Left lobe of liver (tissue), 2 donors: ENCODE measurements around the gene NSG2. TPM values are rescaled to one million over a fixed set of nuclear protein-coding genes. Genes with fewer than 3 reads are reported as not detected.

ENCODE experiments used
- ATAC-seq: fragments of 200-7000 bp; cut with Tn5 transposase; one replicate; pipeline ENCODE4 v1.9.1; 2020; ENCODE audit warnings: mild to moderate bottlenecking, moderate library complexity
- DNase-seq: peaks from one replicate; pipeline ENCODE4 v3.0.0-alpha.2; 2020; ENCODE audit warnings: low spot score
- total RNA-seq: library from RNA; stranded (reverse); gene quantifications from one replicate; pipeline ENCODE4 v1.2.1, GENCODE V29; 2021
- donor health status: DM: no; HTN: no; CAD: no; lungs with moderate emphysema.
- donor health status: DM: no; HTN: yes; CAD: no.

The NSG2 gene
- 0.25 TPM for total RNA-seq

GRCh38 chr5:174045470-174046025, at the start of gene NSG2:
NSG2 (plus strand) TSS chr5:174045706; CDS start chr5:174046756, 1,050 bp downstream.
- ATAC-seq = peak; percentile 98
- DNase-seq = peak; percentile 83

GRCh38 chr5:173997331-173997730, 48.2 kb upstream of the NSG2 start:
- DNase-seq (no peak), ATAC-seq (no peak)

GRCh38 chr5:173998531-173998930, 47.0 kb upstream of the NSG2 start:
- ATAC-seq (no peak), DNase-seq (no peak)

- DNase-seq (no peak), ATAC-seq (no peak)
Observed at GRCh38 chr5:174000076-174000475, 45.4 kb upstream of the NSG2 start.

- ATAC-seq (no peak), DNase-seq (no peak)
Observed at GRCh38 chr5:174003795-174004194, 41.7 kb upstream of the NSG2 start.

- no peak for ATAC-seq
- no peak for DNase-seq
Observed at GRCh38 chr5:174008922-174009321, 36.6 kb upstream of the NSG2 start.

GRCh38 chr5:174010365-174010764, 35.1 kb upstream of the NSG2 start:
- ATAC-seq (no peak), DNase-seq (no peak)

- ATAC-seq (no peak), DNase-seq (no peak)
Observed at GRCh38 chr5:174011441-174011840, 34.1 kb upstream of the NSG2 start.

GRCh38 chr5:174020069-174020927, 25.2 kb upstream of the NSG2 start:
- ATAC-seq (peak; percentile 89), DNase-seq (peak; percentile 51)

- no peak for ATAC-seq
- DNase-seq = no peak
Observed at GRCh38 chr5:174020928-174021304, 24.6 kb upstream of the NSG2 start.

- no peak for ATAC-seq
- DNase-seq = no peak
Observed at GRCh38 chr5:174022384-174023095, 23.0 kb upstream of the NSG2 start.

GRCh38 chr5:174030286-174030685, 15.2 kb upstream of the NSG2 start:
- no peak for ATAC-seq
- DNase-seq = no peak

- DNase-seq = peak; percentile 69
- peak; percentile 85 for ATAC-seq
Observed at GRCh38 chr5:174044466-174045254, 846 bp upstream of the NSG2 start.

GRCh38 chr5:174046558-174046957, 1.1 kb downstream of the NSG2 start:
- DNase-seq = no peak
- no peak for ATAC-seq

- DNase-seq (no peak), ATAC-seq (no peak)
Observed at GRCh38 chr5:174047472-174048099, 2.1 kb downstream of the NSG2 start.

- ATAC-seq (no peak), DNase-seq (no peak)
Observed at GRCh38 chr5:174052636-174053035, 7.1 kb downstream of the NSG2 start.

- ATAC-seq = no peak
- DNase-seq = no peak
Observed at GRCh38 chr5:174053905-174054304, 8.4 kb downstream of the NSG2 start.

- no peak for DNase-seq
- no peak for ATAC-seq
Observed at GRCh38 chr5:174056064-174056847, 10.8 kb downstream of the NSG2 start.

GRCh38 chr5:174057206-174057605, 11.7 kb downstream of the NSG2 start:
- no peak for ATAC-seq
- no peak for DNase-seq
